Measurements from ENCODE around the gene HOXA6.

DNA sequence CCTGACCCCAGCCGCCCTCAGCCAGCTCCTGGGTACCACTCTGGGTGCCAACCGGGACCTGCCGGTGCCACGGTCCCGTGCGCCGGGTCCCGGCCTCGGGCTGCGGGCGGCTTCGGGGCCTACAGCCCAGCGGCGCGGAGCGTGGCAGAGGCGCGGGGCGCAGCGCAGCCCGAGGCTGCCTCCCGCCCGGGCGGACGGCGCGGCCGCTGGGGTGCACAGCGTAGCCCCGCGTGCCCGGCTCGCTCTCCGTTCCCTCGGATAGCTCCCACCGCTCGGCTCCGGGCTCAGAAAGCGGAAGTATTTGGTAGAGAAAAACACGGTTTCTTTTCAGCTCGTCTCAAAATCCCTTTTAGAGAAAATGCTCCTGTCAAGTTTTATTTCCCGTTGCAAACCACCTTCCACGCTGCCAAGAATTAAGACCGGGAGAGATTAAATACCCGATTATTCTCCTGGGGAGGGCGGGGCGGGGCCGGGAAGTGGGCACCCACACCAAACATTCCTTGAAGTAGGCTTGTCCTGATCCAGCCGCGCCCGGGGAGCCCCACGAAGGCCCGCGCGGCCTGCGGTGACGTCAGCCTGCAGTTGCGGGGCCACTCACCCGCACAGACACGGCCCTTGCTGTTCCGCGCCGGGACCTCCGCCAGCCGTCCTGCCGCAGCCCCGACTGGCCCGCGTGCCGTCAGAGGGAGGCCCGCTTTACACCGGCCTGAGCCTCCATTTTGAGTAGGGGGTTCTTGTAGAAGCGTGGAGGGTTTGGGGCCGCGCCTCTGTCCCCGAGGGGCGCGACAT is 45.2 kb upstream of the HOXA6 start:
- TF ChIP-seq CTCF (IDR thresholded peaks at IDR 0.05; ENCODE audit: low read length) (no peak), EZH2 (IDR thresholded peaks at IDR 0.05; ENCODE audit: borderline replicate concordance, low read length) (no peak)
